SK-N-SH treated with all-trans-retinoic acid at 6 μM for 48 hours (cell line): ENCODE results near the gene GPR37L1.
A peak's percentile ranks its signal among the peaks of the same experiment; 100 is the strongest.
"Not testable (repeated sequence)": the region's sequence is repeated elsewhere in the genome, so short reads cannot be mapped to it uniquely, and the experiment has no call there.

ENCODE experiments used
- ATAC-seq: fragments of 200-7000 bp; cut with Tn5 transposase; 3 replicates; pipeline ENCODE4 v1.9.1; 2020; ENCODE audit warnings: mild to moderate bottlenecking, moderate library complexity
- ARNTL ChIP-seq: fragments of 450-650 bp; formaldehyde crosslinking; IDR thresholded peaks from 2 replicates; pipeline ENCODE4 v1.5.0; 2020; ENCODE audit warnings: low read depth, mild to moderate bottlenecking, moderate library complexity, borderline replicate concordance
- BACH2 ChIP-seq: fragments of 250-450 bp; sonication (Bioruptor Pico); IDR thresholded peaks from 2 replicates; pipeline ENCODE4 v1.9.0; 2021; ENCODE audit warnings: mild to moderate bottlenecking, borderline replicate concordance
- CREB5 ChIP-seq: fragments of 250-450 bp; sonication (Bioruptor Pico); IDR thresholded peaks from 2 replicates; pipeline ENCODE4 v1.5.1; 2020; ENCODE audit warnings: low read depth, mild to moderate bottlenecking, moderate library complexity
- CSDC2 ChIP-seq: fragments of 250-450 bp; sonication (Bioruptor Pico); IDR thresholded peaks from 2 replicates; pipeline ENCODE4 v1.5.0; 2020; ENCODE audit warnings: mild to moderate bottlenecking, moderate library complexity
- CSRNP3 ChIP-seq: fragments of 250-450 bp; sonication (Bioruptor Pico); IDR thresholded peaks from 2 replicates; pipeline ENCODE4 v1.5.1; 2021; ENCODE audit warnings: mild to moderate bottlenecking, moderate library complexity
- ESRRG ChIP-seq: fragments of 250-450 bp; sonication (Bioruptor Pico); IDR thresholded peaks from 2 replicates; pipeline ENCODE4 v1.6.1; 2021; ENCODE audit warnings: mild to moderate bottlenecking
- ISL1 ChIP-seq: fragments of 250-450 bp; sonication (Bioruptor Pico); IDR thresholded peaks from 2 replicates; pipeline ENCODE4 v2.1.2; 2022; ENCODE audit warnings: mild to moderate bottlenecking, moderate library complexity
- OSR1 ChIP-seq: fragments of 250-450 bp; sonication (Bioruptor Pico); IDR thresholded peaks from 2 replicates; pipeline ENCODE4 v1.8.0; 2022; ENCODE audit warnings: moderate library complexity, mild to moderate bottlenecking, inconsistent platforms
- PATZ1 ChIP-seq: fragments of 250-450 bp; sonication (Bioruptor Pico); IDR thresholded peaks from 2 replicates; pipeline ENCODE4 v1.8.0; 2020; ENCODE audit warnings: mild to moderate bottlenecking, moderate library complexity, borderline replicate concordance
- PPARA ChIP-seq: fragments of 250-450 bp; sonication (Bioruptor Pico); IDR thresholded peaks from 2 replicates; pipeline ENCODE4 v1.5.0; 2020; ENCODE audit warnings: mild to moderate bottlenecking, borderline replicate concordance
- RARB ChIP-seq: fragments of 250-450 bp; sonication (Bioruptor Pico); IDR thresholded peaks from 2 replicates; pipeline ENCODE4 v1.8.0; 2021; ENCODE audit warnings: mild to moderate bottlenecking, moderate library complexity
- SNAI2 ChIP-seq: fragments of 250-450 bp; sonication (Bioruptor Pico); IDR thresholded peaks from 2 replicates; pipeline ENCODE4 v1.5.0; 2020; ENCODE audit warnings: mild to moderate bottlenecking, moderate library complexity
- TCF4 ChIP-seq: fragments of 250-450 bp; sonication (Bioruptor Pico); IDR thresholded peaks from 2 replicates; pipeline ENCODE4 v1.8.0; 2021; ENCODE audit warnings: mild to moderate bottlenecking, moderate library complexity, borderline replicate concordance
- TOX ChIP-seq: fragments of 250-450 bp; sonication (Bioruptor Pico); IDR thresholded peaks from 2 replicates; pipeline ENCODE4 v1.8.0; 2021; ENCODE audit warnings: mild to moderate bottlenecking, moderate library complexity, borderline replicate concordance
- TSHZ2 ChIP-seq: fragments of 250-450 bp; sonication (Bioruptor Pico); IDR thresholded peaks from 2 replicates; pipeline ENCODE4 v1.5.0; 2020; ENCODE audit warnings: mild to moderate bottlenecking, moderate library complexity
- ZC3H10 ChIP-seq: fragments of 250-450 bp; sonication (Bioruptor Pico); IDR thresholded peaks from 2 replicates; pipeline ENCODE4 v1.5.1; 2021; ENCODE audit warnings: mild to moderate bottlenecking, moderate library complexity
- ZFP30 ChIP-seq: fragments of 450-650 bp; formaldehyde crosslinking; IDR thresholded peaks from 2 replicates; pipeline ENCODE4 v1.5.0; 2022; ENCODE audit warnings: mild to moderate bottlenecking, moderate library complexity
- ZNF8 ChIP-seq: fragments of 450-650 bp; formaldehyde crosslinking; IDR thresholded peaks from 2 replicates; pipeline ENCODE4 v1.5.0; 2020; ENCODE audit warnings: mild to moderate bottlenecking, moderate library complexity

The GPR37L1 gene

GRCh38 chr1:202140833-202141232, 18.1 kb downstream of the GPR37L1 start:
- TF ChIP-seq TCF4 (CRISPR knock-in tag) = no peak
- ATAC-seq = no peak

- ATAC-seq = not testable (repeated sequence)
Measured at GRCh38 chr1:202141468-202141867, 18.8 kb downstream of the GPR37L1 start.

- ATAC-seq = peak; percentile 53
- TF ChIP-seq RARB (CRISPR knock-in tag) = no peak
- no peak for TF ChIP-seq ESRRG (CRISPR knock-in tag)
- TF ChIP-seq ZC3H10 (CRISPR knock-in tag) = no peak
- TF ChIP-seq SNAI2 (CRISPR knock-in tag) = no peak
- no peak for TF ChIP-seq BACH2 (CRISPR knock-in tag)
- no peak for TF ChIP-seq PPARA (CRISPR knock-in tag)
- TF ChIP-seq TCF4 (CRISPR knock-in tag) = no peak
- TF ChIP-seq CSRNP3 = no peak
- TF ChIP-seq ISL1 (CRISPR knock-in tag) = no peak
- no peak for TF ChIP-seq TOX (CRISPR knock-in tag)
- TF ChIP-seq TSHZ2 (CRISPR knock-in tag) = no peak
- TF ChIP-seq OSR1 (CRISPR knock-in tag) = no peak
- TF ChIP-seq ZNF8 (CRISPR knock-in tag) = no peak
- no peak for TF ChIP-seq ARNTL (CRISPR knock-in tag)
Measured at GRCh38 chr1:202143011-202143767, 20.5 kb downstream of the GPR37L1 start.

GRCh38 chr1:202143768-202144401, 21.2 kb downstream of the GPR37L1 start:
- peak; percentile 42 for ATAC-seq
- TF ChIP-seq CSDC2 (CRISPR knock-in tag) = no peak
- TF ChIP-seq BACH2 (CRISPR knock-in tag) = no peak
- TF ChIP-seq RARB (CRISPR knock-in tag) = no peak
- peak; percentile 69; the same call in 1 of the 2 replicates for TF ChIP-seq PATZ1 (CRISPR knock-in tag)
- TF ChIP-seq PPARA (CRISPR knock-in tag) = no peak

GRCh38 chr1:202144402-202145067, 21.8 kb downstream of the GPR37L1 start, which contains the start of gene ARL8A:
Gene ARL8A, minus strand, starts transcription at chr1:202144737. Its CDS starts 165 bp downstream, at chr1:202144572.
- TF ChIP-seq BACH2 (CRISPR knock-in tag) (no peak), RARB (CRISPR knock-in tag) (no peak), ZNF8 (CRISPR knock-in tag) (no peak), ISL1 (CRISPR knock-in tag) (no peak), CREB5 (no peak), ARNTL (CRISPR knock-in tag) (no peak), PATZ1 (CRISPR knock-in tag) (no peak), ZFP30 (CRISPR knock-in tag) (no peak), SNAI2 (CRISPR knock-in tag) (no peak)
- ATAC-seq = peak; percentile 84
